Subcutaneous abdominal adipose tissue (tissue), 5 donors: Measurements from ENCODE around the gene F7.
"Not testable (repeated sequence)": the region's sequence is repeated elsewhere in the genome, so short reads cannot be mapped to it uniquely, and the experiment has no call there.

Source experiments
- H3K27ac ChIP-seq: one replicate; pipeline ENCODE4 v1.7.0; 2013; ENCODE audit warnings: low read depth, mild to moderate bottlenecking, inconsistent platforms, low read length, moderate library complexity
- H3K27me3 ChIP-seq, 5 donors: one replicate each; pipeline ENCODE4 v1.7.0; 2013; ENCODE audit warnings: low read length in 5 of 5, inconsistent platforms in 1 of 5; ENCODE audit not compliant: control insufficient read depth in 5 of 5, insufficient read depth in 4 of 5
- H3K36me3 ChIP-seq, 5 donors: one replicate each; pipeline ENCODE4 v1.7.0; 2013; ENCODE audit warnings: low read length in 5 of 5; ENCODE audit not compliant: control insufficient read depth in 5 of 5, insufficient read depth in 5 of 5
- H3K4me1 ChIP-seq, 5 donors: one replicate each; pipeline ENCODE4 v1.7.0; 2013; ENCODE audit warnings: low read length in 5 of 5, mild to moderate bottlenecking in 3 of 5, moderate library complexity in 1 of 5; ENCODE audit not compliant: control insufficient read depth in 5 of 5, insufficient read depth in 5 of 5
- H3K4me3 ChIP-seq, 5 donors: one replicate each; pipeline ENCODE4 v1.7.0; 2013; ENCODE audit warnings: low read length in 5 of 5, low read depth in 1 of 5
- H3K9ac ChIP-seq, 5 donors: one replicate each; pipeline ENCODE4 v1.7.0; 2013; ENCODE audit warnings: low read length in 5 of 5, mild to moderate bottlenecking in 4 of 5, moderate library complexity in 3 of 5
- H3K9me3 ChIP-seq, 5 donors: one replicate each; pipeline ENCODE4 v1.7.0; 2013; ENCODE audit warnings: low read length in 5 of 5; ENCODE audit not compliant: control insufficient read depth in 5 of 5
- donor health status: healthy.
- donor health status: healthy.
- donor health status: healthy.
- donor health status: healthy.
- donor health status: healthy.

The F7 gene

DNA sequence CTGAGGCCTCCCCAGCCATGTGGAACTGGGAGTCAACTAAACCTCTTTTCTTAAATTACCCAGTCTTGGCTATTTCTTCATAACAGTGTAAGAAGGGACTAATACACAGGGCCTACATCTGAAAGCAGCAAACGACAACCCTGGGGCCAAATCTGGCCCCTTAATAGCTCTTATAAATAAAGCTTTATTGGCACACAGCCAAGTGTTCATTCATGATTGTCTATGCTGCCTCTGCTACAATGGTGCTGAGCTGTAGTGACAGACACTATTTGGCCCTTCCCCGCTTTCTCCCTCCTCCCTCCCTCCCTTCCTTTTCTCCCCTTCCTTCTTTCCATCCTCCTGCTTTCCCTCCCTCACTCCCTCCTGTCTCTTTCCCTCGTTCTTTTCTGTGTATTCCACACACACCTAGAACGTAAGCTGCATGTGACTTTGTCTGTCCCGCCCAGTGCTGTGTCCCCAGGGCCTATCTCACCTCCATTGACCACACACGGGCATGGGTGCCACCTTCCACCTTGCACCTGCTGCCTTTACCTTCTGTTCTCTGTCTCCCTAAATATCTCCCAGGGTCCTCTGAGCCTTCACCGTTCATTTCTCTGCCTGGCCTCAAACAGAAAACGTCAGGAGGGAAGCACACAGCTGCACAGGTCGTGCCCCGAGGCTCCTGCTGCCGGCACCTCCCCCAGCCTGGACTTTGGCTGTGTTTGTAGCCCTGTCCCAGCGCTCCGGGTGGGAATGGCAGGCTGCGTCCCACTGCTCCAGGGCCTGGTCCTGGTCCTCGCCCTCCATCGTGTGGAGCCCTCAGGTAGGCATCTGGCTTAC, 52.5 kb downstream of the F7 start, which contains the start of gene PROZ:
Gene PROZ (plus strand): TSS at position 720 of the 819 bp plus-strand sequence. CDS start 13 bp downstream, at position 733.
- Histone ChIP-seq H3K4me3 (no peak within 1 kb of the TSS), H3K9ac (no peak within 1 kb of the TSS), H3K4me1 (peaks cover 0 to 11% (median 10%) of the 10 kb centered on the region in 5 donors), H3K27ac (no peak within 1 kb of the TSS), H3K27me3 (peaks cover 0 to 30% (median 14%) of the 10 kb centered on the region in 5 donors), H3K36me3 (no peaks in the 10 kb centered on the region), H3K9me3 (no peaks in the 10 kb centered on the region)

DNA sequence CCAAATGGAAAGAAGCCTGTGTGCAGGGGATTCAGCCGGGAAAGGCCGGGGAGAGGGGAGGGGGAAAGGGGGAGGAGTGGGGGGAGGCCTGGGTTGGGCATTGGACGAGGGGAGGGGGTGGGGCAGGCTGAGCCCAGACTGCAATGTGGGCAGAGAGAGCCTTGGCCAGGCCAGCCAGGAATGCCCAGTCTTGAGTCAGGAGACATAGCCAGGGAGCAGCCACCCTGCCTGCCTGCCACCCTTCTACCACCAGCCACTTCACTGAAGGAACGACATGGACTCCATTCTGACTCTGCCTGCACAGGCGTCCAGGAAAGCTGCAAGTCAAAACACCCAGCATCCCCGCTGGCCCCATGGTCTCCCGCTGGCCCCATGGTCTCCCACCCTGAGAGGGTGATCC, 53.4 kb downstream of the F7 start:
- Histone ChIP-seq H3K9ac (no peak overlapping the region), H3K27ac (no peak overlapping the region), H3K36me3 (no peaks in the 10 kb centered on the region), H3K4me1 (peaks cover 0 to 5% (median 4%) of the 10 kb centered on the region in 5 donors), H3K27me3 (peaks cover 0 to 32% (median 18%) of the 10 kb centered on the region in 5 donors), H3K9me3 (no peaks in the 10 kb centered on the region), H3K4me3 (no peak overlapping the region)

- Histone ChIP-seq H3K9me3 (no peaks in the 10 kb centered on the region), H3K27me3 (peaks cover 0 to 32% (median 22%) of the 10 kb centered on the region in 5 donors), H3K4me1 (peaks cover 0 to under 1% (median 0%) of the 10 kb centered on the region in 5 donors), H3K9ac (no peak overlapping the region), H3K4me3 (no peak overlapping the region), H3K36me3 (no peaks in the 10 kb centered on the region), H3K27ac (no peak overlapping the region)
Observed at GRCh38 chr13:113159701-113160100, 54.1 kb downstream of the F7 start.

DNA sequence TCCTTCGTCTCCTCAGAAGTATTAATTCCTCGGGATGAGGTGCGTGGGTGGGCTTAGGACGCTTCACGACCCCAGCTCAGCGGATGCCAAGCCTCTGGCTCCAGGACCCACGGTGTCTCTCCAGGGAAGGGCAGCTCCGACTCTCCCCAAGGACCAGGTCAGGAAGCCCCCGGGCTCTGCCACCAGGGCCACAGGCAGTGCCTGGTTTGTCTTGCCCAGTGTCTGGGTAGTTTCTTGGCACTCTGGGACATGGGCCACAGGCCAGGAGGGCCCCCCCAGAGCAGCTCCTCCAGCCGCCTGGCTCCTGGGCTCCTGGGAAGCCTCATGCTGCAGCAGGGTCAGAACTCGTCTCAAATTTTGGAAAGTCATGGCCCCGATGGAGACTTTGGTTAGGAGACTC, 55.4 kb downstream of the F7 start:
- H3K4me1 ChIP-seq, result no peaks in the 10 kb centered on the region
- peaks cover 0 to 32% (median 22%) of the 10 kb centered on the region in 5 donors for H3K27me3 ChIP-seq
- H3K9me3 ChIP-seq, result no peaks in the 10 kb centered on the region
- no peak overlapping the region for H3K9ac ChIP-seq
- H3K27ac ChIP-seq, result no peak overlapping the region
- no peaks in the 10 kb centered on the region for H3K36me3 ChIP-seq
- no peak overlapping the region for H3K4me3 ChIP-seq

GRCh38 chr13:113161433-113161832, 55.8 kb downstream of the F7 start:
- Histone ChIP-seq H3K4me3 (no peak overlapping the region), H3K27me3 (peaks cover 0 to 32% (median 22%) of the 10 kb centered on the region in 5 donors), H3K9ac (no peak overlapping the region), H3K4me1 (no peaks in the 10 kb centered on the region), H3K9me3 (no peaks in the 10 kb centered on the region), H3K36me3 (no peaks in the 10 kb centered on the region), H3K27ac (no peak overlapping the region)

- peaks cover 0 to 32% (median 22%) of the 10 kb centered on the region in 5 donors for H3K27me3 ChIP-seq
- H3K9ac ChIP-seq, H3K27ac ChIP-seq, H3K9me3 ChIP-seq, H3K4me3 ChIP-seq, H3K36me3 ChIP-seq, H3K4me1 ChIP-seq: not testable (repeated sequence)
Observed at GRCh38 chr13:113161975-113162374, 56.4 kb downstream of the F7 start.

DNA sequence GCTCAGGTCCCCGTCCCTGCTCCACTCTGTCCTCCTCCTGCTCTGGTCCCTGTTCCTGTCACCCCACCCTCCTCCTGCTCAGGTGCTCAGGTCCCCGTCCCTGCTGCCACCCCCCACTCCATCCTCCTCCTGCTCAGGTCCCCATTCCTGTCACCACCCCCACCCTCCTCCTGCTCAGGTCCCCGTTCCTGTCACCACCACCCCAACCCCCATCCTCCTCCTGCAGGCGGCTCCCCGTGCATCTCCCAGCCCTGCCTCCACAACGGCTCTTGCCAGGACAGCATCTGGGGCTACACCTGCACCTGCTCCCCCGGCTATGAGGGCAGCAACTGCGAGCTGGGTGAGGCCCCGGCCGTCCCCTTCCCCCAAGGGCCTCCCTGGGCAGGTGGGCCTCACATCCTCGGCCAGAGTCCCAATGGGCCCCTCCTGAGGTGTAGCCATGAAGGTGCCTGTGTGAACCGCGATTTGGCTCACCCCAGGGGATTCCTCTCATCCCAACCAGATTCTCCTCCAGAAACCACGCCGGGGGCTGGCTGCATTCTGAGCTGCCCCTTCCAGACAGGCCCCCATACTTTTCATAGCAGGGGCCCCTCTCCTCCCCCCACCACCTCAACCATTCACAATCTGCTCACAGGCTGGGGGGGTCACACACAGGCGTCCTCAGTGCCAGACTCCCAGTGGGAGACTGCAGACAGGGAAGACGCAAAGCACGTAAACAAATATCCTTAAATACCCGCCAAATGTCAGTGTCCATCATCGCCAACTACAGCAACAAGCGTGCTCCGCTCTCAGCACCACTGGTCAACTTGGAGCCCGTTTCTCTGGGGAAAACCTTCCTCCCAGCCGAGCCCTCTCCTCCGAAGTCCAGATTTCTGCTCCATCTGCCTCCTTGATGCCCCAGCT, 57.4 kb downstream of the F7 start:
- Histone ChIP-seq H3K9me3 (peaks cover 0 to 6% (median 0%) of the 10 kb centered on the region in 5 donors), H3K27ac (no peak overlapping the region), H3K4me1 (no peaks in the 10 kb centered on the region), H3K4me3 (no peak overlapping the region), H3K27me3 (peaks cover 0 to 32% (median 22%) of the 10 kb centered on the region in 5 donors), H3K9ac (no peak overlapping the region), H3K36me3 (no peaks in the 10 kb centered on the region)

DNA sequence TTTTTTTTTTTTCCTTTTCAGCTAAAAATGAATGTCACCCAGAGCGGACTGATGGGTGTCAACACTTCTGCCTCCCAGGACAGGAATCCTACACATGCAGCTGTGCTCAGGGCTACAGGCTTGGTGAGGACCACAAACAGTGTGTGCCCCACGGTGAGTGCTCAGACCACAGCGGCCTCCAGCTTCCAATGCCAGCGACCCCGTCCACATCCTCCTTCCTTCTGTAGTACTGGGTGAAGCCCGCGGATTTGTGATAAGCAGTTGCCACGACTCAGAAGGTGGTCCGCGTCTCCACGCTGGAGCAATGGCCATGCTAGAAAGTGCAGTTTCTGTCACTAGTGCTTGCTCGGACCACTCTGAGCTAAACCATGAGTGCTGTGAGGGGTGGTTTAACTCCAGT, 58.9 kb downstream of the F7 start:
- no peak overlapping the region for H3K9ac ChIP-seq
- peaks cover 0 to 8% (median 0%) of the 10 kb centered on the region in 5 donors for H3K9me3 ChIP-seq
- peaks cover 0 to 3% (median 0%) of the 10 kb centered on the region in 5 donors for H3K36me3 ChIP-seq
- H3K4me3 ChIP-seq, result no peak overlapping the region
- no peak overlapping the region for H3K27ac ChIP-seq
- no peaks in the 10 kb centered on the region for H3K4me1 ChIP-seq
- peaks cover 0 to 23% (median 22%) of the 10 kb centered on the region in 5 donors for H3K27me3 ChIP-seq

- Histone ChIP-seq H3K9ac (no peak overlapping the region), H3K4me3 (no peak overlapping the region)
Observed at GRCh38 chr13:113166266-113166665, 60.7 kb downstream of the F7 start.

More at GRCh38 chr13:113166266-113166665, 60.7 kb downstream of the F7 start:
- H3K27ac ChIP-seq, result no peak overlapping the region
- H3K27me3 ChIP-seq, result peaks cover 0 to 17% (median 10%) of the 10 kb centered on the region in 5 donors
- H3K36me3 ChIP-seq, result peaks cover 0 to 7% (median 3%) of the 10 kb centered on the region in 5 donors
- H3K9me3 ChIP-seq, result peaks cover 0 to 8% (median 0%) of the 10 kb centered on the region in 5 donors
- H3K4me1 ChIP-seq, result no peaks in the 10 kb centered on the region
